GM23248 (cell line): ENCODE measurements around the gene CNTNAP1. TPM values are rescaled to one million over a fixed set of nuclear protein-coding genes. Genes with fewer than 3 reads are reported as not detected.

Source experiments
- DNase-seq: peaks from one replicate; pipeline ENCODE4 v3.0.0-alpha.2; 2015
- H2AFZ ChIP-seq: fragments of 200-600 bp; sonication (generic); 2 replicates; pipeline ENCODE4 v1.6.1; 2016; ENCODE audit warnings: antibody characterized with exemption
- H3F3A ChIP-seq: fragments of 200-600 bp; sonication (generic); 2 replicates; pipeline ENCODE4 v1.6.1; 2016; ENCODE audit warnings: mild to moderate bottlenecking, antibody characterized with exemption, mixed run types; ENCODE audit not compliant: insufficient read depth
- H3K27ac ChIP-seq: fragments of 200-600 bp; sonication (generic); 2 replicates; pipeline ENCODE4 v1.5.1; 2016; ENCODE audit warnings: mild to moderate bottlenecking
- H3K27me3 ChIP-seq: fragments of 200-600 bp; sonication (generic); replicated peaks from 2 replicates; pipeline ENCODE4 v1.6.1; 2016; ENCODE audit warnings: mild to moderate bottlenecking; ENCODE audit not compliant: insufficient read depth
- H3K36me3 ChIP-seq: fragments of 200-600 bp; sonication (generic); 2 replicates; pipeline ENCODE4 v1.6.1; 2016; ENCODE audit warnings: low read depth, mild to moderate bottlenecking
- H3K4me1 ChIP-seq: fragments of 200-600 bp; sonication (generic); 2 replicates; pipeline ENCODE4 v1.6.1; 2016; ENCODE audit warnings: mild to moderate bottlenecking; ENCODE audit not compliant: insufficient read depth
- H3K4me2 ChIP-seq: fragments of 200-600 bp; sonication (generic); one replicate; pipeline ENCODE4 v1.6.1; 2016; ENCODE audit warnings: mild to moderate bottlenecking; ENCODE audit not compliant: unreplicated experiment
- H3K4me3 ChIP-seq: fragments of 200-600 bp; sonication (generic); 2 replicates; pipeline ENCODE4 v1.5.1; 2016; ENCODE audit warnings: mild to moderate bottlenecking
- H3K79me2 ChIP-seq: fragments of 200-600 bp; sonication (generic); 2 replicates; pipeline ENCODE4 v1.6.1; 2016; ENCODE audit warnings: mild to moderate bottlenecking; ENCODE audit not compliant: insufficient read depth
- H3K9ac ChIP-seq: fragments of 200-600 bp; sonication (generic); 2 replicates; pipeline ENCODE4 v1.6.1; 2016; ENCODE audit warnings: mild to moderate bottlenecking
- H3K9me2 ChIP-seq: fragments of 200-600 bp; sonication (generic); 2 replicates; pipeline ENCODE4 v1.6.1; 2016; ENCODE audit warnings: mixed run types, mild to moderate bottlenecking, moderate library complexity; ENCODE audit not compliant: insufficient read depth
- H3K9me3 ChIP-seq: fragments of 200-600 bp; sonication (generic); one replicate; pipeline ENCODE4 v1.6.1; 2017; ENCODE audit warnings: low read depth
- H4K20me1 ChIP-seq: fragments of 200-600 bp; sonication (generic); 2 replicates; pipeline ENCODE4 v1.6.0; 2016; ENCODE audit not compliant: insufficient read depth
- EZH2 ChIP-seq: fragments of 200-600 bp; sonication (generic); IDR thresholded peaks from 2 replicates; pipeline ENCODE4 v1.6.1; 2018; ENCODE audit warnings: antibody characterized with exemption, mild to moderate bottlenecking; ENCODE audit not compliant: insufficient read depth, poor library complexity, severe bottlenecking
- EZH2phosphoT487 ChIP-seq: fragments of 200-600 bp; sonication (generic); IDR thresholded peaks from 2 replicates; pipeline ENCODE4 v1.6.1; 2018; ENCODE audit warnings: antibody characterized with exemption, moderate library complexity, mild to moderate bottlenecking, low read depth; ENCODE audit not compliant: insufficient read depth
- WGBS, 2 experiments: methylation state at CpG; one replicate each; pipeline ENCODE4 v1.1.6; 2015 to 2017; ENCODE audit warnings: low lambda C conversion rate in 2 of 2, low coverage in 1 of 2; ENCODE audit errors: missing lambda C conversion rate in 2 of 2; 5-methylcytosine and 5-hydroxymethylcytosine counted together
- in situ Hi-C: fragments of 300-500 bp; cut with MboI; formaldehyde crosslinking; loops from 2 replicates; pipeline ENCODE4 v1.15.0; 2020
- polyA plus RNA-seq: library from polyadenylated mRNA; unstranded; fragments of >200 nt; fragmentation: Nextera tagmentation; extraction: Ambion mirVana; gene quantifications from 2 replicates; pipeline ENCODE4 v1.2.1, GENCODE V29; 2016
- total RNA-seq: library from RNA; depleted of rRNA; stranded (reverse); fragments of >200 nt; shearing (Covaris generic); gene quantifications from 2 replicates; pipeline ENCODE4 v1.2.3, GENCODE V29; 2014

CNTNAP1 gene
- total and polyA plus RNA-seq, 2 experiments from 2014 or later, result 3.6 to 24.5 TPM

- no peaks in the 10 kb centered on the region for H3K79me2 ChIP-seq
- H3K9me2 ChIP-seq, result no peaks in the 10 kb centered on the region
- no peak overlapping the region for H3K9ac ChIP-seq
- in situ Hi-C loops, result no loop called here
- no peak for DNase-seq
- H3K4me3 ChIP-seq, result no peak overlapping the region
- no peaks in the 10 kb centered on the region for H3K9me3 ChIP-seq
- no peak overlapping the region for H3K4me2 ChIP-seq
- no peak overlapping the region for H2AFZ ChIP-seq
- H3K4me1 ChIP-seq, result peaks cover 8% of the 10 kb centered on the region; the same call in 1 of the 2 replicates
- WGBS, 2 experiments, result 70 to 74% methylated on average over 3 of the region's 3 CpGs
- H4K20me1 ChIP-seq, result no peaks in the 10 kb centered on the region
- no peak overlapping the region for H3K27ac ChIP-seq
- H3K36me3 ChIP-seq, result no peaks in the 10 kb centered on the region
- no peaks in the 10 kb centered on the region for H3K27me3 ChIP-seq
- H3F3A ChIP-seq, result peaks cover 12% of the 10 kb centered on the region; the same call in 1 of the 2 replicates
- TF ChIP-seq EZH2 (no peak), EZH2phosphoT487 (no peak)
Observed at GRCh38 chr17:42694524-42694923, 12.2 kb downstream of the CNTNAP1 start.

- no peaks in the 10 kb centered on the region for H3K9me2 ChIP-seq
- H3K79me2 ChIP-seq, result no peaks in the 10 kb centered on the region
- H3K4me3 ChIP-seq, result no peak overlapping the region
- no peak overlapping the region for H3K9ac ChIP-seq
- H3K27me3 ChIP-seq, result no peaks in the 10 kb centered on the region
- no peak for TF ChIP-seq EZH2phosphoT487
- TF ChIP-seq EZH2, result no peak
- no peaks in the 10 kb centered on the region for H3K36me3 ChIP-seq
- no peaks in the 10 kb centered on the region for H3K9me3 ChIP-seq
- no peak overlapping the region for H3K4me2 ChIP-seq
- H3K4me1 ChIP-seq, result peaks cover 8% of the 10 kb centered on the region; the same call in 1 of the 2 replicates
- peaks cover 19% of the 10 kb centered on the region for H3F3A ChIP-seq
- no peak for DNase-seq
- no peaks in the 10 kb centered on the region for H4K20me1 ChIP-seq
- WGBS, 2 experiments, result 88 to 92% methylated on average over 18 to 20 of the region's 20 CpGs
- no peak overlapping the region for H2AFZ ChIP-seq
- no peak overlapping the region for H3K27ac ChIP-seq
- in situ Hi-C loops, result no loop called here
Observed at GRCh38 chr17:42695500-42695899, 13.2 kb downstream of the CNTNAP1 start.

GRCh38 chr17:42697108-42697811 lies 14.9 kb downstream of the CNTNAP1 start:
- no peak overlapping the region for H2AFZ ChIP-seq
- no peak overlapping the region for H3K9ac ChIP-seq
- in situ Hi-C loops, result no loop called here
- TF ChIP-seq EZH2 (no peak), EZH2phosphoT487 (no peak)
- H3K79me2 ChIP-seq, result no peaks in the 10 kb centered on the region
- no peak overlapping the region for H3K4me3 ChIP-seq
- DNase-seq, result no peak
- H3K9me2 ChIP-seq, result no peaks in the 10 kb centered on the region
- H3K27ac ChIP-seq, result no peak overlapping the region
- peaks cover 8% of the 10 kb centered on the region; the same call in 1 of the 2 replicates for H3K4me1 ChIP-seq
- no peaks in the 10 kb centered on the region for H3K27me3 ChIP-seq
- no peaks in the 10 kb centered on the region; the same call in 1 of the 2 replicates for H3K36me3 ChIP-seq
- 91 to 92% methylated on average over 18 to 19 of the region's 19 CpGs for WGBS, 2 experiments
- no peaks in the 10 kb centered on the region for H3K9me3 ChIP-seq
- no peaks in the 10 kb centered on the region for H4K20me1 ChIP-seq
- H3K4me2 ChIP-seq, result no peak overlapping the region
- H3F3A ChIP-seq, result peaks cover 21% of the 10 kb centered on the region

- in situ Hi-C loops, result no loop called here
- Histone ChIP-seq H3K4me1 (peaks cover 8% of the 10 kb centered on the region; the same call in 1 of the 2 replicates), H3K27ac (no peak overlapping the region), H3F3A (peaks cover 21% of the 10 kb centered on the region), H4K20me1 (no peaks in the 10 kb centered on the region), H3K9me2 (no peaks in the 10 kb centered on the region), H3K9me3 (no peaks in the 10 kb centered on the region), H2AFZ (no peak overlapping the region), H3K27me3 (no peaks in the 10 kb centered on the region), H3K4me2 (peak overlapping the region; percentile 22), H3K79me2 (no peaks in the 10 kb centered on the region), H3K9ac (no peak overlapping the region), H3K36me3 (peaks cover 12% of the 10 kb centered on the region), H3K4me3 (no peak overlapping the region)
- WGBS, 2 experiments, result 0 to 11% methylated on average over 1 to 2 of the region's 2 CpGs
- TF ChIP-seq EZH2 (no peak), EZH2phosphoT487 (no peak)
- peak; percentile 76 for DNase-seq
Observed at GRCh38 chr17:42698736-42699414, 16.5 kb downstream of the CNTNAP1 start.
